BJ (cell line): ENCODE results near the gene NDRG2. TPM values are rescaled to one million over a fixed set of nuclear protein-coding genes. Genes with fewer than 3 reads are reported as not detected.

Source experiments
- CTCF ChIA-PET: fragments of 350-600 bp; formaldehyde crosslinking; extraction: SDS; loops from one replicate; lab custom pipeline; 2021; ENCODE audit warnings: antibody characterized with exemption, inconsistent platforms; lab: Yijun Ruan, JAX
- POLR2A ChIA-PET: fragments of 300-600 bp; sonication (Branson Sonifier 250); formaldehyde crosslinking; extraction: SDS; loops from one replicate; lab custom pipeline; 2021; ENCODE audit warnings: antibody characterized with exemption; lab: Charles Lee
- DNase-seq: peaks from one replicate; pipeline ENCODE4 v3.0.0-alpha.2; 2011; ENCODE audit warnings: low read depth
- H3K27me3 ChIP-seq: 2 replicates; pipeline ENCODE4 v1.6.0; 2011; ENCODE audit warnings: low read length; ENCODE audit not compliant: control insufficient read depth, insufficient read depth
- H3K36me3 ChIP-seq: 2 replicates; pipeline ENCODE4 v1.5.1; 2011; ENCODE audit warnings: low read length; ENCODE audit not compliant: control insufficient read depth, insufficient read depth
- H3K4me3 ChIP-seq: 2 replicates; pipeline ENCODE4 v1.5.1; 2011; ENCODE audit warnings: low read depth, mild to moderate bottlenecking, control low read depth, low read length
- CTCF ChIP-seq: IDR thresholded peaks from 2 replicates; pipeline ENCODE4 v1.5.1; 2011; ENCODE audit warnings: low read depth, mild to moderate bottlenecking, control low read depth, inconsistent platforms, low read length, moderate library complexity; ENCODE audit not compliant: insufficient read depth
- polyA plus RNA-seq: library from polyadenylated mRNA; depleted of rRNA; stranded (reverse); fragments of >200 nt; gene quantifications from 2 replicates; pipeline ENCODE4 v1.2.3, GENCODE V29; 2011

NDRG2 gene
- polyA plus RNA-seq, 1 experiment: 1.1 TPM

- DNase-seq: no peak
- CTCF ChIA-PET: interaction anchor here (0.7 to 9.5 kb wide), 8 partner anchors 8 to 46 kb away, joined by 3 to 193 read pairs (median 4); partner anchors contain the start of gene ZNF219
- POLR2A ChIA-PET: no interaction called here
- Histone ChIP-seq H3K27me3 (no peaks in the 10 kb centered on the region), H3K36me3 (no peaks in the 10 kb centered on the region), H3K4me3 (no peak overlapping the region)
- no peak for TF ChIP-seq CTCF
Observed at GRCh38 chr14:21060614-21061346, 35.9 kb upstream of the NDRG2 start.

- no peak for DNase-seq
- TF ChIP-seq CTCF: no peak
- Histone ChIP-seq H3K4me3 (no peak overlapping the region), H3K27me3 (no peaks in the 10 kb centered on the region), H3K36me3 (no peaks in the 10 kb centered on the region)
- ChIA-PET POLR2A (no interaction called here), CTCF (interaction anchor here (0.7 to 9.5 kb wide), 7 partner anchors 9 to 45 kb away, joined by 3 to 193 read pairs (median 5); partner anchors contain the start of gene ZNF219)
Observed at GRCh38 chr14:21059842-21060613, 35.2 kb upstream of the NDRG2 start.

GRCh38 chr14:21058903-21059302 is 34.0 kb upstream of the NDRG2 start:
- Histone ChIP-seq H3K36me3 (no peaks in the 10 kb centered on the region), H3K4me3 (no peak overlapping the region), H3K27me3 (no peaks in the 10 kb centered on the region)
- no peak for DNase-seq
- ChIA-PET POLR2A (no interaction called here), CTCF (interaction anchor here (0.6 to 3.3 kb wide), 4 partner anchors 19 to 198 kb away, joined by 3 to 18 read pairs (median 5); no protein-coding TSS in a partner anchor)
- no peak for TF ChIP-seq CTCF

GRCh38 chr14:21057803-21058675 is 33.2 kb upstream of the NDRG2 start, which contains the start of gene RNASE8:
Gene RNASE8 (plus strand): TSS chr14:21057822. CDS start chr14:21057893, 71 bp downstream.
- no peak for DNase-seq
- peak; percentile 39 for TF ChIP-seq CTCF
- Histone ChIP-seq H3K4me3 (no peak within 1 kb of the TSS), H3K36me3 (no peaks in the 10 kb centered on the region), H3K27me3 (no peaks in the 10 kb centered on the region)
- POLR2A ChIA-PET: no interaction called here
- CTCF ChIA-PET: interaction anchor here (0.6 to 3.3 kb wide), 9 partner anchors 9 to 1176 kb away, joined by 3 to 18 read pairs (median 6); no protein-coding TSS in a partner anchor
